HG02943 (cell line): ENCODE results near the gene C2CD4A.
A peak's percentile ranks its signal among the peaks of the same experiment; 100 is the strongest.

Source experiments
- ATAC-seq: cut with Tn5 transposase; IDR thresholded peaks from one replicate; pipeline ENCODE4 v1.9.1; 2021; ENCODE audit warnings: mild to moderate bottlenecking, low read depth, moderate library complexity; ENCODE audit not compliant: unreplicated experiment

Gene C2CD4A

GRCh38 chr15:62059816-62060112, 7.0 kb upstream of the C2CD4A start:
- peak; percentile 82 for ATAC-seq

DNA sequence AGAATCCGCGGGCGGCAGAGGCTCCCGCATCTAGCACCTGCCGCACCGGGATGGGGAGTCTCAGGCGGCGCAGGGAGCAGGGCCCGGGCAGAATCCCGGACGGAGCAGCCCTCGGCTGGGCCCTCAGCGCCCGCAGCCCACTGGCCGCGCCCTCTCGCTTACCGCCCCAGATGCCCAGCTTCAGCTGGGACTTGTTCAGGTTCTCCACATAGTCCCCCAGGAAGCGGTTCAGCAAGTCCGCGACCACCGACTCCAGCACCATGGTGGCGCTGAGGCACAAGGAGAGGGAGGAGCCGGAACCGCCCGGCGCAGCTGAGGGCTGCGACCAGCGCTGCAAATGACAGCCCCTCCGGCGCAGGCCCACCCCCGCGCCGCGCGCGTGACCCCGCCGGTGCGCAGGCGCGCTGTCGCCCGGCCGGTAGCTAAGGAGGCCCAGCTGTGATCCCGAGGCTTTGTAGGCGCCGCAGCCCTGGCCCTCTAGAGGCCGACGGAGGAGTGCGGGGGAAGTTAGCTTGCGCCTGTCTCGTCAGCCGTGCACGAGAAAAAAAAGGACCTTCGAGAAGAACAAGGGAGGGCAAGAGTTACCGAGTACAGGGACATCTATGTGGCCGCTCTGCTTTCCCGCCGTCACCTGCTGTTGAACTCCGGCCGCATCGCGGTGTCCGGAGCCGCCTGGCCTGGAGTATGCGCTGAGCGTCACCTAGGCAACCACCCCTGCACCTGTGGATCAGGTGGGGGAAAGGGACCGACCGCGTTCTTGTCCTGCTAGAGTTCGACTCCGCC, 6.5 kb upstream of the C2CD4A start, which contains the start of gene VPS13C:
TSS of gene VPS13C (minus strand) at position 335 of the 783 bp plus-strand sequence. CDS start at position 262, 73 bp downstream.
- ATAC-seq, result peak; percentile 89

GRCh38 chr15:62060896-62061280, 5.9 kb upstream of the C2CD4A start:
- no peak for ATAC-seq

DNA sequence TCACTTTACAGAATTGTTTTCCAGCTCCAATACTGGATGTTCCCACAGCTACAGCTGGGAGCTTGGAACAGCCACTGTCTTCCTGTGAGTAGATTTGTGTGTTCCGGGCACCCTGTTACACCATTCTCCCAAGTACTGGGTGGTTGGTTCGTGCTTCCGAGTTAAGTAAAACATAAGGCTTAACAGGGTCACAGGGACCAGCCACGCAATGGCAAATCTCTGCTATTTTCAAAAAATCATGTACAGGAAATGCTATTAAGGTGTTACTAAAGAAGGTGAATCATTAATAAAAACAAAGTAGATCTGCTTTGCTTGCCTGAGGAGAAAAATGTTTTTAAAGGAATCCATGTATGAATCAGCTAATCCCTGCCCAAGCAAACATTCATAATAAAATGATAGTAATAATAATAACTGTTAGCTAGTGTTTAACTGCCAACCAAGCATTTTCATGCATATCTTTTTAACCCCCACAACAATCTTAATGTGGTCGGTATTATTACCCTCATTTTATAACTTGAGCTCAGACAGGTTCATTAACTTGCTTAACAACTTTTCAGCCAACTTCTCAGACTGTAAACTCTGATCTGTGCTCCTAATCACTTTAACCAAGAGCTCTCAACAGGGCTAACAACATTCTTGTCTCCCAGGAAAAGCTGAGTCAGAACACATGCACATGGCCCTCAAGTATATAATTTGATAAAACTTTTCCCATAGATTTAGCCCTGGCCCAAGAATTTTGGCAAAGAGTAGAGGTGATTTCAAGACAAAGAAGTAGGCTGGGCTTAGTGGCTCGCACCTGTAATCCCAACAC, 2.7 kb upstream of the C2CD4A start:
- ATAC-seq, result no peak

DNA sequence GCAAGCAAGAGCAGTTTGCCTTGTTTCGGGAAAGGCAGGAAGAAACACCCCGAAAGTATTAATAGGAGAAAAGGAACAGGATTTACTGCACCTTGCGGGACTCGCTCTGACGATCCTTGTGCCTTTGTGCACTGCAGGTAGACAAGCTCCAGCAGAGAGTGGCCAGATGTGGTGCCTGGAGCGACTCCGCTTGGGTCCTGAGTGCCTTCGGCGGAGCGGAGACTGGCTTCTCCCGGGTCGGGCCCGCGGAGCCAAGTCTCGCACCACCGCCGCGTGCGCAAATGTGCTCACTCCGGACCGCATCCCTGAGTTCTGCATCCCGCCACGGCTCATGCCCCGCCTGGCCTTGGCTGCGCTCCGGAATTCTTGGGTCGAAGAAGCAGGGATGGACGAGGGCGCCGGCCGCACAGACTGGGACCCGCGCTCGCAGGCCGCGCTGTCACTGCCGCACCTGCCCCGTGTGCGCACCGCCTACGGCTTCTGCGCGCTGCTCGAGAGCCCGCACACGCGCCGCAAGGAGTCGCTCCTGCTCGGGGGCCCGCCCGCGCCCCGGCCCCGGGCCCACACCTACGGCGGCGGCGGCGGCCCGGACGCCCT, 769 bp downstream of the C2CD4A start:
- ATAC-seq, result no peak

DNA sequence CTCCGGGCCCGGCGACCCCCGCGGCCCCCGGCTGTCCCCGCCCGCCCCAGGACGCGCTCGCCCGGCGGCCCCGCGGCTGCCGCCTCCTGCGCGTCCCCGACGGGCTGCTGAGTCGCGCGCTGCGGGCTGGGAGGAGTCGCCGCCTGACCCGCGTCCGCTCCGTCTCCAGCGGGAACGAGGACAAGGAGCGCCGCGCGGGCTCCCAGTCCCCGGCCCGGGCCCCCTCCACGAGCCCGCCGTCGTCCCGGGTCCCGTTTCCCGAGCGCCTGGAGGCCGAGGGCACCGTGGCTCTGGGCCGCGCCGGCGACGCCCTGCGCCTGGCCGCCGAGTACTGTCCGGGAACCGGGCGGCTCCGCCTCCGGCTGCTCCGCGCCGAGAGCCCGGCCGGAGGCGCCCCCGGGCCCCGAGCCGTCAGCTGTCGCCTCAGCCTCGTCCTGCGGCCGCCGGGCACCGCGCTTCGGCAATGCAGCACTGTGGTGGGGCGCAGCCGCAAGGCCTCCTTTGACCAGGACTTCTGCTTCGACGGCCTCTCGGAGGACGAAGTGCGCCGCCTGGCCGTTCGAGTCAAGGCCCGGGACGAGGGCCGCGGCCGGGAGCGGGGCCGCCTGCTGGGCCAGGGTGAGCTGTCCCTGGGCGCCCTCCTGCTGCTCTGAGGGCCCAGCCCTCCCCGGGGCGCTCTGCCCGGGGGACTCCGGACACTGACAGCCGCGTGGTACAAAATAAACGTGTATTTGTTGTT, 1.5 kb downstream of the C2CD4A start:
- no peak for ATAC-seq

- ATAC-seq, result no peak
Observed at GRCh38 chr15:62068810-62069167, 2.0 kb downstream of the C2CD4A start.

GRCh38 chr15:62069551-62069950, 2.8 kb downstream of the C2CD4A start:
- no peak for ATAC-seq

DNA sequence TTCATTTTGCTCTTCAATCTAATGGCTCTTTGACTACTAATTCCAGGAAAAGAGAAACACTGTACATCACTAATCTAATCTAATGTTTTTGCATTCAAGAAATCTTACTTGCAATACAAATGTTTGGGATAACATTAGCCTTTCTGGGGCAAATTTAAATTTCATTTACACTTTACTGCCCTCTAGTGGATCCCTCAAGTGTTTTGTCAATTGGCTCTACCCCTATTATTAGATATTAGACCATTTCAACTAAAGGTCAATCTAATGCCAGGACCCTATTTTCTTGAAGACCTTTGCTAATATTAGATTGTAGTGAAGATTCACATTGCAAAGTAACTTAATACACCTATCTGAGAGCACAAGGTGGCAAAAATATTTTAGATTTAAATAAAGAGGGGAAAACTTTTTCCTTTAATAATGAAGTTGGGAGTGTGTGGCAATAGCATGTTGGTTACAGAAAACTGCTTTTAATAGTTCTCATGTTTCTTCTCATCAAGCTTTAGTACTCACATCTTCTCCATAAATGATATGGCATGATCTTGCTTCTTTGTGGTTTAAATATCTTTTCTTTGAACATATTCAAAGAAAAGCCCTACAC, 5.0 kb downstream of the C2CD4A start:
- ATAC-seq, result no peak

GRCh38 chr15:62075595-62076277, 9.0 kb downstream of the C2CD4A start:
- no peak for ATAC-seq

DNA sequence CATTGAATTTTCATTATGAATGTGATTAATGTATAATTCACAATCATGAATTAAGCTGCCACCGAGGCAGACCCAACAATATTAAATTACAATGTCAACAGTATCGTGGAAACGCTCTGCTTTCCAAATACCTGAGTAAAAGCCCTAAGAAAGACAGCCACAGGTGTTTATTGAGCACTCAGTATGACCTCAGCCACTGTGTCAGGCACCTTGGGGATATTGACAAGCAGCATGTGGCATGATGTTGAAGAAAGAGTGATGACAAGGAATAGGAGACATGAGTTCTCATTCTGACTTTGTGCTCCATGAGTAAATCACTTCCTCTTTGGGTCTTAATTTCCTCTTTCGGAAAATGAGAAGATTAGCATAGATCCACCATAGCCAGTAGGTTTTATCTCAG, 12.8 kb downstream of the C2CD4A start:
- ATAC-seq, result no peak

DNA sequence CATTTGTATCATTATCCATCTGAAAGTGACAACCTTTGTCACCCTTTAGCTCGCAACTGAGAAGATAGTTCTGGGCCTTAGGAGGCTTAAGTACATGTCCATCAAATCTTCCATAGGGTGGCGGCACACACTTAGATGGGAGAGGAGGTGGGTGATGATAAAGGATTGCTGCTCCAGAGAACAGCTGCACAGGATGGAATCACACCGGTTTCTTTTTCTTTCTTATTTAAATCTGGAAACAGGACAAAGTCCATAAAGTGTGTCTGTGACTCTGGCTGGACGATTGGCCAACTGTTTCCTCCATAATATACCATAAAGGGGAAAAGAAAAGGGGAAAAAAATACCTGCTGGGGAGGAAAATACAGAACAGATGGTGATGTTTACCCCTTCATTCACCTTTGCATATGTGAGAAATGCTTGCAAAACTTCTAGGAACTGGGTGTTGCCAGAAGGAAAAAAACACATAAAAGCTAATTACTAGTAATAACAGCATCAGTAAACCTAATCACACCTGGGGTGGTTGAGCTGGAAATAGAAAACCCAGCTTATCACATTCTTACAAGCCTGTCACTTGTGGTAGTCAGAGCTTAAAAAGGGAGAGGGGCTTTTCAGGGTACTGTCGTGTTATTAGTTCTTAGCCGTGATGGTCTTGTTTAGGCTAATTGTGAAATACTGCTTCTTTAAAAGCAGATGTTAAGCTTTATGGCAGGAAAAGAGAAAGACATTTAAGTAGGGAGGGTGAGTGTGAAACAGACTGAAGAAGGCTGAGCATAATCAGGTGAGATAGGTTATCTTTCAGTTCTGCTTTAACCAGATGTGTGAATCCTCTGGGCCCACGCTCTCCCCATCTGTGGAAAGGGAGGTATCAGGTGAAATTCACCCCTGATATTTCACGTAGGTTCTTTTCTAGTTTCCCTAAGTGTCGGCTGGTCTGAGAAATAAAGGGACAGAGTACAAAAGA, 16.7 kb downstream of the C2CD4A start:
- no peak for ATAC-seq

- no peak for ATAC-seq
Observed at GRCh38 chr15:62085740-62086139, 19.0 kb downstream of the C2CD4A start.

GRCh38 chr15:62087671-62088352, 21.0 kb downstream of the C2CD4A start:
- no peak for ATAC-seq

- no peak for ATAC-seq
Observed at GRCh38 chr15:62088353-62088693, 21.5 kb downstream of the C2CD4A start.

GRCh38 chr15:62089616-62090015, 22.8 kb downstream of the C2CD4A start:
- ATAC-seq, result no peak

DNA sequence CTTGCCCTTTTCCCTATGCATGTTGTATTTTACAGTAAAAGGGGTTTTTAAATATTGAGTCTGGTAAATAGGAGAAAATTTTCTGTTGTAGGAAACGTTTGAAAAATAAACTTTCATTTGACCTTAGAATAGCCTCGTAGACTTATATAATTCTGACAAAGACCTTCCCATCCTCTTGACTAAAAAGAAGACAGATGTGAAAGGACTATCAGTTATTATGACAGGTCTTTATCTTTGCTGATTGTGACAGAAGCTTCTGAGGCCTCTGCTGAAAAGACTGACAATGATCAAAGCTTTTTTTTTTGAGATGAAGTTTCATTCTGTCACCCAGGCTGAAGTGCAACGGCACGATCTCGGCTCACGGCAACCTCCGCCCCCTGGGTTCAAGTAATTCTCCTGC, 24.2 kb downstream of the C2CD4A start:
- no peak for ATAC-seq

DNA sequence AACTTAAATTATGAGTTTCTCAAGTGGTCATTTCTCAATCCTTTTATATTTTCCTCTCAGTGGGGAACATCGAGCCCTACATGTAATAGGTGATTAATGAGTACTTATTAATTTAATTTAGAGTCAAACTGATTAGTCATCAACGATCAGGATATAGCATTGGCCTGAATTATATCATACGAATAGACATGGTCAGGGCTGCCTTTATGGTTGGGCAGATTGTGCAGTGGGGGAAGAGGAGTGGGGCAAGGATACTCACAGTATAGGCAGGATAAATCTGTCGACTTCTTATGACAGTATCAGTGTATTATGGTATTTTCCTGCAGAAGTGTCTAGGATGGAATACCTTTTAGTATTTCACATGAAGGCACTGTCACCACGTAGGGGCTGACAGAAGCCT, 27.0 kb downstream of the C2CD4A start:
- ATAC-seq, result no peak
